Liver (tissue), 9 donors: ENCODE results near the gene RTN4RL2. TPM values are rescaled to one million over a fixed set of nuclear protein-coding genes. Genes with fewer than 3 reads are reported as not detected.

ENCODE experiments used
- DNase-seq: peaks from one replicate; pipeline ENCODE4 v3.0.0-alpha.2; 2017; ENCODE audit warnings: low spot score
- H3K27ac ChIP-seq, 2 donors: one replicate each; pipeline ENCODE4 v1.7.0; 2013; ENCODE audit warnings: inconsistent platforms in 2 of 2, low read length in 2 of 2, control low read depth in 1 of 2, low read depth in 1 of 2, mild to moderate bottlenecking in 1 of 2
- H3K27me3 ChIP-seq, 4 donors: one replicate each; pipeline versions ENCODE4 v1.6.1 to v1.7.0; 2013; ENCODE audit warnings: low read length in 3 of 4, inconsistent platforms in 1 of 4, mild to moderate bottlenecking in 1 of 4, moderate library complexity in 1 of 4; ENCODE audit not compliant: control insufficient read depth in 4 of 4, insufficient read depth in 4 of 4
- H3K36me3 ChIP-seq, 4 donors: one replicate each; pipeline versions ENCODE4 v1.6.1 to v1.7.0; 2013; ENCODE audit warnings: low read length in 3 of 4, mild to moderate bottlenecking in 3 of 4, low read depth in 1 of 4, moderate library complexity in 1 of 4; ENCODE audit not compliant: control insufficient read depth in 4 of 4, insufficient read depth in 3 of 4
- H3K4me1 ChIP-seq, 4 donors: one replicate each; pipeline versions ENCODE4 v1.6.1 to v1.7.0; 2013; ENCODE audit warnings: low read length in 3 of 4, mild to moderate bottlenecking in 3 of 4, moderate library complexity in 1 of 4; ENCODE audit not compliant: control insufficient read depth in 4 of 4, insufficient read depth in 4 of 4
- H3K4me3 ChIP-seq, 3 donors: one replicate each; pipeline versions ENCODE4 v1.6.1 to v1.7.0; 2013; ENCODE audit warnings: low read length in 3 of 3, control low read depth in 1 of 3, low read depth in 1 of 3, mild to moderate bottlenecking in 1 of 3
- H3K9ac ChIP-seq, 2 donors: one replicate each; pipeline ENCODE4 v1.7.0; 2013; ENCODE audit warnings: low read length in 2 of 2, mild to moderate bottlenecking in 2 of 2, moderate library complexity in 2 of 2, control low read depth in 1 of 2, low read depth in 1 of 2
- H3K9me3 ChIP-seq, 4 donors: one replicate each; pipeline versions ENCODE4 v1.6.1 to v1.7.0; 2013; ENCODE audit warnings: low read length in 3 of 4; ENCODE audit not compliant: control insufficient read depth in 4 of 4
- ATF3 ChIP-seq: IDR thresholded peaks from 2 replicates; pipeline ENCODE4 v1.6.1; 2016; ENCODE audit warnings: antibody characterized with exemption
- CTCF ChIP-seq: fragments of 150-350 bp; IDR thresholded peaks from 2 replicates; pipeline ENCODE4 v1.5.1; 2017; ENCODE audit warnings: improper control_type of control experiment, low read depth, low read length; ENCODE audit not compliant: missing input control
- EGR1 ChIP-seq, 2 donors: IDR thresholded peaks; 2 replicates each; pipeline ENCODE4 v1.6.1; 2016 to 2018; ENCODE audit warnings: antibody characterized with exemption in 2 of 2, low read depth in 2 of 2
- FOXA1 ChIP-seq: IDR thresholded peaks from 2 replicates; pipeline ENCODE4 v1.6.1; 2016; ENCODE audit warnings: antibody characterized with exemption
- GABPA ChIP-seq, 2 donors: IDR thresholded peaks in 1 of 2; conservative IDR thresholded peaks in 1 of 2; 2 replicates each; pipeline ENCODE4 v1.6.1; 2016; ENCODE audit warnings: antibody characterized with exemption in 2 of 2, mild to moderate bottlenecking in 1 of 2, moderate library complexity in 1 of 2
- HNF4A ChIP-seq, 2 donors: conservative IDR thresholded peaks; 2 replicates each; pipeline ENCODE4 v1.6.1; 2016; ENCODE audit warnings: antibody characterized with exemption in 2 of 2, mild to moderate bottlenecking in 2 of 2
- HNF4G ChIP-seq: IDR thresholded peaks from 2 replicates; pipeline ENCODE4 v1.6.1; 2016; ENCODE audit warnings: antibody characterized with exemption
- JUND ChIP-seq, 2 donors: IDR thresholded peaks; 2 replicates each; pipeline ENCODE4 v1.6.1; 2016; ENCODE audit warnings: antibody characterized with exemption in 2 of 2
- NR2F2 ChIP-seq: IDR thresholded peaks from 2 replicates; pipeline ENCODE4 v1.6.1; 2016; ENCODE audit warnings: antibody characterized with exemption
- RAD21 ChIP-seq, 2 donors: IDR thresholded peaks; 2 replicates each; pipeline ENCODE4 v1.6.1; 2016; ENCODE audit warnings: antibody characterized with exemption in 2 of 2, mild to moderate bottlenecking in 2 of 2
- REST ChIP-seq: IDR thresholded peaks from 2 replicates; pipeline ENCODE4 v1.6.1; 2016; ENCODE audit warnings: antibody characterized with exemption, mild to moderate bottlenecking
- RXRA ChIP-seq, 2 donors: IDR thresholded peaks; 2 replicates each; pipeline ENCODE4 v1.6.1; 2017 to 2018; ENCODE audit warnings: antibody characterized with exemption in 2 of 2, mild to moderate bottlenecking in 1 of 2
- TAF1 ChIP-seq: conservative IDR thresholded peaks from 2 replicates; pipeline ENCODE4 v1.6.1; 2016; ENCODE audit warnings: antibody characterized with exemption, mild to moderate bottlenecking
- YY1 ChIP-seq: IDR thresholded peaks from 2 replicates; pipeline ENCODE4 v1.6.1; 2016; ENCODE audit warnings: antibody characterized with exemption, mild to moderate bottlenecking
- ZBTB33 ChIP-seq: IDR thresholded peaks from 2 replicates; pipeline ENCODE4 v1.6.1; 2016; ENCODE audit warnings: antibody characterized with exemption
- WGBS: extraction: QIAGEN DNeasy Blood & Tissue Kit; methylation state at CpG from one replicate; pipeline ENCODE4 v1.1.7; 2013; 5-methylcytosine and 5-hydroxymethylcytosine counted together
- polyA plus RNA-seq, 2 donors: library from polyadenylated mRNA; stranded (reverse) in 1 of 2; unstranded in 1 of 2; fragments of 200-250 nt in 1 of 2; fragments of >200 nt in 1 of 2; fragmentation: Nextera tagmentation in 1 of 2; extraction: Ambion mirVana in 1 of 2; gene quantifications; one replicate each; pipeline versions ENCODE4 v1.2.1 to v1.2.3, GENCODE V29; 2013 to 2015
- total RNA-seq, 2 donors: library from RNA; depleted of rRNA; stranded (reverse); fragments of >200 nt; gene quantifications; one replicate each; pipeline ENCODE4 v1.2.3, GENCODE V29; 2014
- donor health status: healthy.
- donor health status: healthy.
- donor health status: healthy.
- donor health status: healthy.
- donor health status: healthy.

RTN4RL2 gene
- total and polyA plus RNA-seq, 4 donors = 0.75 to 18.1 (median 3.2) TPM

GRCh38 chr11:57516061-57516443, 55.7 kb downstream of the RTN4RL2 start (continued):
- TF ChIP-seq REST (no peak), JUND (IDR thresholded peaks at IDR 0.05) (no peak), HNF4A (conservative IDR thresholded peaks at IDR 0.05) (no peak), TAF1 (no peak)

- no peaks in the 10 kb centered on the region for H3K9me3 ChIP-seq
- WGBS = 95% methylated on average over 2 of the region's 2 CpGs
- no peak overlapping the region for H3K9ac ChIP-seq
- no peak overlapping the region for H3K4me3 ChIP-seq
- TF ChIP-seq GABPA (IDR thresholded peaks at IDR 0.05 in 1 of 2, conservative IDR thresholded peaks at IDR 0.05 in 1 of 2) = no peak
- no peak for TF ChIP-seq HNF4G
- TF ChIP-seq ZBTB33 = no peak
- no peak for TF ChIP-seq YY1
- TF ChIP-seq ATF3 = no peak
- no peak for TF ChIP-seq CTCF
- TF ChIP-seq EGR1 (IDR thresholded peaks at IDR 0.05; ENCODE audit: low read depth in 2 of 2) = no peak
- TF ChIP-seq FOXA1 = no peak
- TF ChIP-seq RAD21 (IDR thresholded peaks at IDR 0.05) = no peak
- no peak for TF ChIP-seq RXRA (IDR thresholded peaks at IDR 0.05)
- no peak for TF ChIP-seq HNF4A (conservative IDR thresholded peaks at IDR 0.05)
- no peak for TF ChIP-seq JUND (IDR thresholded peaks at IDR 0.05)
- TF ChIP-seq NR2F2 = no peak
- no peak overlapping the region for H3K27ac ChIP-seq
- H3K36me3 ChIP-seq = no peaks in the 10 kb centered on the region
- peaks cover 0 to 2% (median 1%) of the 10 kb centered on the region in 4 donors for H3K4me1 ChIP-seq
- no peak for DNase-seq
- H3K27me3 ChIP-seq = no peaks in the 10 kb centered on the region
These were observed 60.8 kb downstream of the RTN4RL2 start for GRCh38 chr11:57521116-57521515.
